Measurements from ENCODE around the gene TEKTIP1. TPM values are rescaled to one million over a fixed set of nuclear protein-coding genes. Genes with fewer than 3 reads are reported as not detected.
"Not testable (repeated sequence)": the region's sequence is repeated elsewhere in the genome, so short reads cannot be mapped to it uniquely, and the experiment has no call there.

TEKTIP1 gene
- total and polyA plus RNA-seq, 9 donors: 0.54 to 5.6 (median 3.6) TPM; not detected in 2

- H3K4me1 ChIP-seq (ENCODE audit: insufficient read depth): peaks cover 10% of the 10 kb centered on the region
Observed at GRCh38 chr19:3556978-3557460, 18.0 kb downstream of the TEKTIP1 start.

GRCh38 chr19:3557461-3558248, 18.7 kb downstream of the TEKTIP1 start, which contains the start of gene MFSD12:
Gene MFSD12 (minus strand): TSS chr19:3557586. CDS start chr19:3557403, 183 bp downstream.
- Histone ChIP-seq H3K27me3 (no peaks in the 10 kb centered on the region), H3K27ac (peak within 1 kb of the TSS in 1 of 2 donors; percentile 45), H3K36me3 (no peaks in the 10 kb centered on the region), H3K4me3 (peak within 1 kb of the TSS; percentile 86), H3K4me1 (ENCODE audit: insufficient read depth) (peaks cover 10% of the 10 kb centered on the region), H3K9me3 (no peaks in the 10 kb centered on the region)
- TF ChIP-seq, protein P1, sequence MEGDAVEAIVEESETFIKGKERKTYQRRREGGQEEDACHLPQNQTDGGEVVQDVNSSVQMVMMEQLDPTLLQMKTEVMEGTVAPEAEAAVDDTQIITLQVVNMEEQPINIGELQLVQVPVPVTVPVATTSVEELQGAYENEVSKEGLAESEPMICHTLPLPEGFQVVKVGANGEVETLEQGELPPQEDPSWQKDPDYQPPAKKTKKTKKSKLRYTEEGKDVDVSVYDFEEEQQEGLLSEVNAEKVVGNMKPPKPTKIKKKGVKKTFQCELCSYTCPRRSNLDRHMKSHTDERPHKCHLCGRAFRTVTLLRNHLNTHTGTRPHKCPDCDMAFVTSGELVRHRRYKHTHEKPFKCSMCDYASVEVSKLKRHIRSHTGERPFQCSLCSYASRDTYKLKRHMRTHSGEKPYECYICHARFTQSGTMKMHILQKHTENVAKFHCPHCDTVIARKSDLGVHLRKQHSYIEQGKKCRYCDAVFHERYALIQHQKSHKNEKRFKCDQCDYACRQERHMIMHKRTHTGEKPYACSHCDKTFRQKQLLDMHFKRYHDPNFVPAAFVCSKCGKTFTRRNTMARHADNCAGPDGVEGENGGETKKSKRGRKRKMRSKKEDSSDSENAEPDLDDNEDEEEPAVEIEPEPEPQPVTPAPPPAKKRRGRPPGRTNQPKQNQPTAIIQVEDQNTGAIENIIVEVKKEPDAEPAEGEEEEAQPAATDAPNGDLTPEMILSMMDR (IDR thresholded peaks at IDR 0.05): no peak
- peak; percentile 64 for TF ChIP-seq POLR2A (IDR thresholded peaks at IDR 0.05)
- 0% methylated on average over 29 to 81 of the region's 81 CpGs for WGBS, 3 donors
- intact Hi-C loops (cut with DNase I): no loop called here
- peak; percentile 93 to 96 (median 94) for DNase-seq

More at GRCh38 chr19:3556978-3557460, 18.0 kb downstream of the TEKTIP1 start:
- H3K27ac ChIP-seq: no peak overlapping the region
- intact Hi-C loops (cut with DNase I): no loop called here
- no peaks in the 10 kb centered on the region for H3K36me3 ChIP-seq
- 0 to 1% (median 0%) methylated on average over 32 to 60 of the region's 60 CpGs for WGBS, 3 donors
- peak overlapping the region; percentile 86 for H3K4me3 ChIP-seq
- no peaks in the 10 kb centered on the region for H3K27me3 ChIP-seq
- H3K9me3 ChIP-seq: no peaks in the 10 kb centered on the region
- DNase-seq: peak in 2 of 5 donors; percentile 30 to 56
- TF ChIP-seq, protein P1 (IDR thresholded peaks at IDR 0.05): peak in 2 of 3 donors; percentile 18 to 29
- no peak for TF ChIP-seq POLR2A (IDR thresholded peaks at IDR 0.05)

DNA sequence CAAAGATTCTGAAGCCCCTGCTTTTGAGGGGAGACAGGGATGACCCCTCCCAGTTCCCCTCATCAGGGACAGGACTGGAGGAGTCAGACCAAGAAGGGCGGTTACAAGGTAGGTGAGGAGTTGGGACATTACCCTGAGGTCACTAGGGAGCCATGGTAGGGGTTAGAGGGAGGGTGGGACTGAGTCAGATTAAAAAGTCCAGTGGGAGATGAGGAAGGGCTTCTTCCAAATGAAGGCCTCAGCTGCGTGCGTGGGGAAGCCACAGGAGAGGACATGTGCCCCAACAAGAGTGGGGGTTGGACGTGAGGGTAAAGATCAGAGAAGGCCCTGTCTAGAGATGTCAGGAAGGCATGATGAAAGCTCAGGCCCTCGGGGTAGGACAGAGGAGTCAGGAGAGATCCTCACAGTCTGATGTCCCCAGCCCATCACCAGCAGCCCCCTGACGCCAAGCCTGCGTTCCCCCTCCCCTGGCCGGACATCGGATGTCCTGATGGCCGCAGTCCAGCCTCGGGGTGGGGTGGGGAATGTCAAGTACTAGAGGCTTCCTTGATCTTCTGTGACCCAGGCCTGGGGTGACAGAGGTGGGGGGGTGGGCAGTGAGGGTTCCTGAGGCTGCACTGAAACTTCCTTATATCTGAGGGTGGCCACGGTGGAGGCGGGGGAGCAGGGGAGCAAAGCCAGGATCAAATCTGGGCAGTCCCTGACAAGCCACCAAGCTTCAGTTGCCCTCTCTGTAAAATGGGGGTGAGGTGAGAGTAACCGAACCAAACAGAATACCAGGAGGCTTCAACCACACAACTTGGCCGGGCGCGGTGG, 24.9 kb downstream of the TEKTIP1 start:
- no peak overlapping the region for H3K27ac ChIP-seq
- no peaks in the 10 kb centered on the region for H3K9me3 ChIP-seq
- H3K36me3 ChIP-seq: no peaks in the 10 kb centered on the region
- no peaks in the 10 kb centered on the region for H3K4me1 ChIP-seq (ENCODE audit: insufficient read depth)
- DNase-seq: no peak
- TF ChIP-seq, protein P1 (IDR thresholded peaks at IDR 0.05): no peak
- TF ChIP-seq POLR2A (IDR thresholded peaks at IDR 0.05) (no peak), EP300 (IDR thresholded peaks at IDR 0.05) (no peak)
- WGBS, 3 donors: 75 to 82% (median 81%) methylated on average over 17 of the region's 17 CpGs
- H3K27me3 ChIP-seq: no peaks in the 10 kb centered on the region
- intact Hi-C loops (cut with DNase I): no loop called here
- H3K4me3 ChIP-seq: no peak overlapping the region

DNA sequence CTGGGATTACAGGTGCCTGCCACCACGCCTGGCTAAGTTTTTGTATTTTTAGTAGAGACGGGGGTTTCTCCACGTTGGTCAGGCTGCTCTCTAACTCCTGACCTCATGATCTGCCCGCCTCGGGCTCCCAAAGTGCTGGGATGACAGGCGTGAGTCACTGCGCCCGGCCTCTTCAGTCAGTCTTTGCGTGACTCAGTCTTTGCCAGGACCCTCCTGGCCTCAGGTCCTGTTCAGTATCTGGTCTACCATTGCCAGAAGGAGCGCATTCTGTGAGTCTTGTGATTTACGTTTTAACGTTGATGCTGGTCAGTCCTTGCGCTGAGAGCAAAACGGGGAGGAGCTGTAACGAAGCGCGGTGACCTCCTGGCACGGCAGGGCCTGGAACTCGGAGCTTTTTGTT, 26.2 kb downstream of the TEKTIP1 start:
- no peaks in the 10 kb centered on the region for H3K36me3 ChIP-seq
- no peak overlapping the region for H3K27ac ChIP-seq
- H3K4me3 ChIP-seq: no peak overlapping the region
- no peaks in the 10 kb centered on the region for H3K4me1 ChIP-seq (ENCODE audit: insufficient read depth)
- DNase-seq: no peak
- intact Hi-C loops (cut with DNase I): no loop called here
- 75 to 77% (median 76%) methylated on average over 19 of the region's 19 CpGs for WGBS, 3 donors
- no peaks in the 10 kb centered on the region for H3K27me3 ChIP-seq
- H3K9me3 ChIP-seq: no peaks in the 10 kb centered on the region
- no peak for TF ChIP-seq EP300 (IDR thresholded peaks at IDR 0.05)

- H3K27me3 ChIP-seq; H3K36me3 ChIP-seq; intact Hi-C loops (cut with DNase I); H3K4me1 ChIP-seq (ENCODE audit: insufficient read depth); DNase-seq; H3K9me3 ChIP-seq; H3K4me3 ChIP-seq; H3K27ac ChIP-seq: not testable (repeated sequence)
- 83 to 85% (median 84%) methylated on average over 11 of the region's 11 CpGs for WGBS, 3 donors
Observed at GRCh38 chr19:3570042-3570441, 31.1 kb downstream of the TEKTIP1 start.
